ENCODE measurements around the gene MAML2.
"Not testable (repeated sequence)": the region's sequence is repeated elsewhere in the genome, so short reads cannot be mapped to it uniquely, and the experiment has no call there.

The MAML2 gene

DNA sequence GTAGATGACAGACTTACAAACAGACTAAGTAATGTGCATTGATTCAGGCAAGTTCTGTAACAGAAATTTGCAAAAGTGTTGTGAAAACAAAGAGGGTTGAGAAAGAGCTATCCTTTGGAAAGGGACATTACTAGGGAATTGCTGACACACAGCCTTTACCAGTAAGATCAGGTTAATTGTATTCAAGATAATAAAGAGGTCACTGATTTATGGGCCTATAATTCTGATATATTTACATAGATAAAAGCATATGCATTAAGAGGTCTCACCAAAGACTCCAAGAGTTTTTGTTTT is 138.7 kb downstream of the MAML2 start:
- DNase-seq = no peak

DNA sequence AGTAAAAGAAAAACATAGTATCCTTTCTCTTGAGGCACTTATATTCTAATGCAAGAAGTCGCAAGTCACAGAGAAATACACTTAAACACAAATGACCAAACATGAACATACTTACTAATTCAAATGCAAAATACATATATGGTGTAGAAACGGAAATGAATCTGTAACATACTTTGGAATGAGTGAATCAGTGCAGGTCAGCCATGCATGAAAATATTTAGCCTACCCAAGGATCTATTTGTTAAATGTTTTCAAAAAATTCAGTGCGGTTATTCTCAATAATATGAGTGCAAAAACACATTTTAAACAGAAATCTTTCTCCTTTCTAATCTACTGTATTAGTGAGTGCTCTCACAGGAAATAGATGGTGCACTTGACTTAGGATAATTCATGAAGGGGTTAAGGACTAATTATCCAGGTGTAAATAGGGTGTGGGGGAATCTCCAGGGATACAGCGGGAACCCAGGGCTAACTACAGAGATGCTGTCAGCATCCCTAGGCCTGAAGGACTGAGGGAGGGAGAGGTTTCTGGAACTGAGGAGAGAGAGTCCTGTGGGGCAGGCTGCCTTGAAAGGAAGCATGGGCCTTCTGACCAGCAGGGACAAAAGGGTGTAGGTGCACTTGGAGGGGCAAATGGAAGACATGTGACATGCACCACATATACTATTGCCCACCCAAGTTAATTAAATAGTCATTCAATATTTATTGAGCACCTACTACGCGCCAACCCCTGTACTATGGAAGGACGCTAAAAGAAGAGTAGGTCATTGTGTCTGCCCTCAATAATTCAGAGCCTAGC is 139.2 kb downstream of the MAML2 start:
- no peak for DNase-seq

DNA sequence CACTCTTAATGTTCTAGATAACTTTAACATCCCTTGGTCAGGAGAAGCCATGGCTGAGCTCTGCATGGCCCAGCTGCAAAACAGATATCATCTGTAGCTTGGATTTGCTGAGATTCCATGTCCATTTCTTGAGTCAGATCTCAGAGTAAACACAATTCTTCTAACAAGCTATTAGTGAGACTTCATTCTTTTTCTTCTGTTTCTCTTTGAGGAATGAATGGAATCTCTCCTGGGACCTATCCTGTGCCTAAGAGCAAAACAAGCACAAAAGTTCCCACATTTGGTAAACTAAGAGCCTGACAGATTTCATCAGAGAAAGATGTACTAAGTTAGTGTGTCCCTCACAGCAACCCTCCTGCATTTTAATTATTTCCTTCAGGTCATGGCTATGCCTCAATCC is 142.8 kb downstream of the MAML2 start:
- peak; percentile 87 for DNase-seq

DNA sequence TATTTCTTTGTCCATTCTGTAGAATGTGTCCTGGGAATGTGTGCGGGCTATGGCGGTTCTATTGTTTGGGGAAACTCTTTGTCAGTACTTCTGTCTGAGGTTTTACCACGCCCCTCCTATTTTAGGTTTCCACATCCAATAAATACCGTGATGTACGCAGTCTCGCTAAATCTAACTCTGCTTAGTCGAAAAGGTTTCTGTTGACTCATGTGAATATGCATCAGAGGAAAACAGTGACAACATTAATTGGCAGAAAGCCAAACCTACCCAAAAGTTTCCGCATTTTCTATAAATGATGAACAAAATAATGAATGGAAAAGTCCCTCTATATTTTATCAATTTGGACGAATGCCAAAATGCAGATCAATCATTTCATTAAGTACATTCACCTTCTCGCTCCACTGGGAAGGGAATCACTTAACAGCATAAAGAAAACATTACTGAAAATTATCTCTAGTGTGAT is 143.4 kb downstream of the MAML2 start:
- DNase-seq = peak; percentile 35

DNA sequence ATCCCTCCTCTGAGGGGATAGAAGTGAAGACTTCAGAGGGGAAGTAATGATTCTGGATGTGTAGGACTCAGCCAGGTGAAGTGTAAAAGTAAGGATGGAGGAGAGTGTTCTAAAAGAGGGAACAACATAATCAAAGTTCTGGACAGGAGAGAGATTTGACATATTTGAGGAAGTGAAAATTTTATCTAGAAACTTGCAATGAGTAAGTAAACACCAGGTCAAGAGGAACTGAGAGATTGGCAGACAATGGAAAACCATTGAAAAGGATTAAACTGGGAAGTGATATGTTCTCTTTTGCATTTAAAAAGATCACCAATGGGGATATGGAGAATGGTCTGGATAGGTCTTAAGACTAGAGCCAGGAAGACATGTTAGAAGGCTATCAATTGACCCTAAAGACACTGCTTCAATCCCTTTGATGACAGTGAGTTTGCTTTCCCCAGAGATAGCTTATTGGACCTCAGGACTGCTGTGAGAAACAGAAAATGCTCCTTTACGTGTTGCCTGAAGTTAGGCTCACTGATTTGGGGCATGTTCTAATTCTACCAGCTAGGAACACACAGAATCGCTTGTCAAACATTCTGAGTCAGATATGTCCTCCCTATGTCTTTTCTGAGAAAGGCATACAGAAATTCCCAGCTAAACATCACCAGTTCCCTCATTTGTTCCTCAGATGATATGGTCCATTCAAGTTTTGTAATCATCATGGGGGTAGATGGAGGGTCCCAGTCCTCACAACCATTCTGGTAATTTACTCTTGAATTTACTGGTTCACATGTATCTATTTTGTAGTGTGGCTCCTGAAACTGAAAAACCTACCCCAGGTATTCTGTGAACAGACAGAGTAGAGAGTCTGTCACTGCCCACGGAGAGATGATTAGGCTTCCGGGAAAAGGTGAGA is 144.9 kb downstream of the MAML2 start:
- no peak for DNase-seq

DNA sequence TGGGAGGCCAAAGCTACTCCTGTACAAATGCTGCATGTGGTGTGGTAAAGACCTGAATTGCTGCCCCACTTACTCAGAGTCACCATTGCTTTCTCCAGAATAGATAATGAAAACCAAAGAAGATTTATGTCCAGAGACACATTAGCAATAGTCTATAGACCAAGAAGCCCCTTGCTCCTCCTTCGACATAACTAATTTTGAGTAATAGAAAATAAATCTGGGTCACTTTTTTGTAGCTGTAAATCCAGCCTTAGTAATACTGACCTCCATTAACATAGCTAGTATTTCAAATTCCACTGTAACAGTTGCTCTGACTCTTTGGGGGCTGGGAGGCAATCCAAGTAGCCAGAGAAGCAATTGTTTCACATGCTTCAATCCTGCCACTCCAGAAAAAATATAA is 145.9 kb downstream of the MAML2 start:
- DNase-seq = no peak

DNA sequence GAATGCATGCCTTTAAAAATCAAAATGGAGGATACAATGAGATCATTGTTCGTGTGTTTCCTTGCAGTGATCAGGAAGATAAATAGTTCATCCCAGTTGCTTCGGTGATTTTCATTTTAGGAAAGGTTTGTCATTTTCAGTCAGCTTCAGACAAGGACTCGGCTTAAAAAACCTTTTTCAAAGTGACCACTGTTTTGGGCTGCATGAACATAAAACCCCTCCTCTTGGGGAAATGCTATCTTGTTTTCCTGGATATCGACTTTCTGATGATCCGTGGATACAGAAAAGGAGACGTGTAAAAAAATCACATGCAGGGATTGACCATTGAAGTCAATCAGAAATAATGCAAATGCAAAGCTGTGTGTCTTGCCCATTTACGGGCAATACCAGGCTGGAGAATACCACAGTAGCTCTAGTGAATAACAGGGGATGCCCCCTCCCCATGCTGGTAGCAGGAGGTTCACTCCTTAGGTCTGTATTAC is 146.8 kb downstream of the MAML2 start:
- DNase-seq = no peak

DNA sequence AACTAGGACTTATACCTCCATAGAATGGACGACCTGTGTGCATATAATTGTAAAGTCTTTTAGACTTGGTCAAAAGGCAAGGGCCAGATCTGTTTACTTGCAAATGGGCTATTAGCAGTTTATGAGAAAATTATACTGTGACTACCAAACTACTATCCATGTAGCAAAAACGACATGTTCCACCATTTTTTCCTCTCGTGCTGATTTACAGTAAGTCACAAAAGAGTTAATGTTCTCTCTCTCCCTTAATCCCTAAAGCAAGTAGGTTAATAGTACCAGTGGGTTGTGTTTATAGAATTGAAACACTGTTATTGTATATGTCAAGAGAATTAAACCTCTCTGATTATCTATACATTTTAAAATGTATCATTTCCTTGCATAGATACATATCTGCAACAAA is 147.3 kb downstream of the MAML2 start:
- no peak for DNase-seq

DNA sequence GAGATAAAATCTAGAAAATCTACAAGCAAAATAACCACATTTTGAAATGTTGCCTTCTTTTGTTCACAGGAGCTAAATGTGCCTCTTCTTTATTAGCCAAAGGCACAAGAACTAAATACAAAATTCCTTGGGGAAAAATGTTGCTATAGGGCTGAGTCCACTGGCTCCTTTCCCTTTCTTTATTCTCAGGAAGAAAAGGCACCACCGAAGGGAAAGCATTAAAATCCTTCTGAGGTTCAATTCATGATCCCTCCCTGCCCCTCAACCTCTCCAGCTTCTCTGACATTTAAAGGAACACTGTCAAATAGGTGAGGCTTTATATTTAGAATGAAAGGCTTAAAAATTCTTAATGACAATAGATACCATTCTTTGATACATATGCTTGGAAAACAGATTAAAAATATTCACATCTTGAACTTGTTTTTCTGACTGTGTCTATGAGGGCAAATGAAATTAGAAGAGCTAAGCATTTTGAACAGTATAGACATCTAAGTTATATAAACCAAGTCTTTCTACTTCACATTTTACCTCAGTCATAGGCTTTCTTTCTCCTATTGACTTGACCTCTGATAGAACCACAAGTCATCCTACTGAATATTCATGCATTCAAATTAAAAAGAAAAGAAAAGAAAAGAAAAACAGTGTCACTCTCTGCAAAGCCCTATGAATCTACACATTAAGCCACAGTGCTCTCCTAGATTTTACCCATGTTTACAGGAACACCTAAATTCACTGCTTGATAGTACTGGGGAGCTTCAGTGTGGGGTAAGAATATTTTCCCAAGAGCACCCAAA is 148.2 kb downstream of the MAML2 start:
- no peak for DNase-seq

DNA sequence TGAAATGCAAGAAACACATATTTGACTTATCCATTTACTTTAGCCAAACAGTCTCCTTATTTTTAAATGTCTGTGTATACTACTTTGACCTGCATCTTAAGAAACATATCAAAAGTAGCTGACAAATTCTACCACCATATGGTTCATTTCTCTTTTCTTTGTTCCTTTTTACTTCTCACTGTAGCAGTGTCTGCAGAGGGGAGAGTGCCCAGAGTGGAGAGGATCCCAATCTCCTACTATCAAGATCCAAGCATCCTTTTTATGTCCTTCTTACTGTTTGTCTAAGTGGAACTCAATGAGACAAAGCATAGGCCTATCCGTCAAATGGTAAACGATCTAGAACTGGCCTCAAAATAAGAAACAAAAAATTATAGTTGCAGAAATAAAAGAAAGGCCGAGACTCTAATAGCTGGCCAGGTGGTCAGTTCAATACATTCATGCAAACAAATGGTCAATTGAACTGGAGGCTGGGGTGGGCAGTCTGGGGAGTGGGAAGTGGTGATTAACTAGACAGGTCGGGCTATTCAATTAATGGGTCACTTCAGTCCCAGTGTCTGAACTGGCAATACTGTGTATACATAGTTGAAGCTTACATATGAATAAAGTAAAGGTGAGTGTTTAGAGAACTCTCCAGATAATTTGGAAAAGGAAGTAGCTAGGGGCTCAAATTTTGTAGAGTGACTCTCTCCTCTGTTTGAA is 149.1 kb downstream of the MAML2 start:
- DNase-seq = no peak

DNA sequence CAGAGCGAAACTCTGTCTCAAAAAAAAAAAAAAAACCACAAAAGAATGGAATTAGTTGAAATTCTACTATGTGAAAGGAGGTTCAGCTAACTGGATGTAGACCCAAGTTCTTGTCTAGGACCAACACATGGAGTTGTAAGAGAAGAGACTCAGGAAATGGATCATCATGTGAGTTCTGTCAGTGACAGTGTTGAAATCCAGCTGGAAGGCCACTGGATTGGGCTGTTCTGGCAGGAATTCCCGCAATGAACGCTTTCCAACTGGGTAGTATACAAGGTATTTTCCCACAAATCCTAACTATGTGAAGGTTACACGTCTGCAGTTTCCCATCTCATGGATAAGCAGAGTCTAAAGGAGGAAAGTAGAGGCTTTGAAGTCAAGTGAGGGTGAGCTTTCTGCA is 151.2 kb downstream of the MAML2 start:
- no peak for DNase-seq

DNA sequence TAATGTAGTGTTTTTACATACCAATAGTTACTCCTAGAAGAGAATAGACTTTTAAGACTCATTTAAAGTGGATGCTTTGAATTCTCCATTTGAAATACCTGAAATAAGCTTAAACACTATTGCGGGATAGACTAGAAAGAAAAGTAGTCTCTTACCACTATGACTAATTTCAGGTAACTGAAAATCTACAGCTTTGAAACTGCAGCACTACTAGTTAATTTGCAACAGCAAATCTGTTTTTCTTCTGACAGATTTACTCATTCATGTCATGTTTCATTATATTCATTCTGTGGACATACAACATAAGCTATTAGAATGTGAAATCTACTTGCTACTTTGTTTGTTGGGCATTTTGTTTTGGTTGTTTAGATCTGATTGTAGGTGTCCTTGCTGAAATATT is 153.6 kb downstream of the MAML2 start:
- DNase-seq = no peak

DNA sequence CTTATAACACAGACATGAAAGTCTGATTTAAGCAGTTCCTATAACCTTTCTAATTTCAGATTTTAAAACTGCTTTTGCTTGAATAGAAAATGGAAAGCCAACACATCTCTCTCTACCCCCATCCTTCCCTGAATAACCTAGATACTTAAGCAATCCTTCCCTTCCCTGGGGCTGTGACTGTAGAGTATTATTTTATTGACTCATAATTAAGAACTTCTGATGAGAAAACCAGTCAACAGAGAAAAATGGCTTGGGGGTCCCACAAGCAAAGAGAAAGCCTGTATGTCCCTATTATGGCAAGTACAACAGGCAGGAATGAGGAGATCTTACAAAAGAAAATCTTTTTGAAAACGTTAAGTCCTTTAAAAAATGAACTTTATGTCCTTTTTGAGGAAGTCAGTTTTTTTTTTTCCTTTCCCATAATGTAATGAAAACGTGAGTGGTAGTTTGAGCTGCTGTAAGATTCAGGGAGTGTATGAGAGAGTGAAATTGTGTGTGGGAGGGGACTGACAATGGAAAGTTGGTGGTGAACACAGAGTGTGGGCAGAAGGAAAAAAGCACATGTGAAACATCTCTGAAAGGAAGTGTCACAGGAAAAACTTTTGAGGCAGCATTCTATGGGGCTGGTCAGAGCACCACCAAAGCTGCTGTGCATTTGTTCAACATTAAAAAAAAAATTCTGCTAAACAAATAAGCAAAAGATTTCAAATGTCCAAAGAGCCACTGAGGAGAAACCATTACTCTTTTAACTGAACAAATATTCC is 154.6 kb downstream of the MAML2 start:
- DNase-seq = peak; percentile 91

DNA sequence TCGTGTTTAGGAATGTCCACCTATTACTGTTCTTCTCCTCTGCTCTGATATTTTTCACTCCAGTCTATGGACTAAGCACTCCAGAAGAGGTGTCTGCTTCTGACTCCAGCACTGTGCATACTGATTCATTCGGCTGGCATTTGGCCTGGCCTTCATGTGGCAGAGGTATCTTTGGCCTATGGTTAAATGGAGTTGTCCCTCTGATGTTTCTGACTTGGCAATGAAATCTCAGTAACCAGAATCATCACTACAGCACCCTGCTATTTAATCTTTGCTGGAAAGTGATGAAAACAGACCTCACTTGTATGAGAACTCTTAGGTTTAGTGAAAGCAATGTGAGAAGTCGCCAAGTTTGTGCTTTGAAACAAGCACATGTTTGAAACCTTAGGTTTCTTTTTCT is 155.2 kb downstream of the MAML2 start:
- peak; percentile 95 for DNase-seq

DNA sequence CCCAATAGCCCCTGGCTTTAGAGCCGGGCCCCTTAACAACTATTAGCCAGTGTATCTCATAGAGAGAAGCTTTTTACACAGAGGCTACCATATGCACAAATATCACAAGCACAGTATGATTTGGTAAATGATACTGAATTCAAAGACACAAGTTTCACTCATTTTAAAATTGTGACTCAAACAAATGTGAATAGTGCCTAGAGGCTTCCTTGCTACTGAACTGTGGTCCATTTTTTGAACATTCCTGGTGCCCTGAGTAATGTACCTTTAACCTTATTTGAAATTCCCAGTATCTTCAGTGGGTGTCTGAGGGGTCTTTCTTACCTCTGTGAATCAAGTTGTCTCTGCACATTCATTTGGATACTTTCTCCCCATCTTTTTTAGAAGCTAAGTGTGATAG is 156.2 kb downstream of the MAML2 start:
- peak; percentile 54 for DNase-seq

DNA sequence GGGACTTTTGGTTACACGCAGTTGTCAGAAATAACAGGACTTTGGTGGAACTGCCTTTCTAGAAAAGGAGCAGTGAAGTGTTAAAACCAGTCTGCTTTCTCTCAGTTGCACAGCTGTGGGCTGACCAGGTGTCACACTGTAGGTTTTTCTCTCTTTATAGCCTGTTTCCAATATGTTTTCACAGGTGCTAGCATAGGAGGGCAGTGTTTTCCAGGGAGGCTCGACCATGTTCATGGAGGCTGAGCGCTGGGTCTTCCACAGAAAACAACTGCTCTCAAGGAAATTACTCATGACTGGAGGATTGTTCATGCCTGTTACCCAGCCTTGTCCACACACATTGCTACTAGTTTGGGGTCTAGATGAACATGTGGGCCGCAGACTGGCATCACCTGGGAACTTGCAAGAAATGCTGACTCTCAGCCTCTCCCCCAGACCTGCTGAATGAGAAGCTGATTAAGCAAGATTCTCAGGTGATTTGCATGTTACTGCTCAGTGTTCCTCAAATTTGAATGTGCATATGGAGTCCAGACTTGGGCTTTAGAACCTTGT is 157.7 kb downstream of the MAML2 start:
- no peak for DNase-seq

DNA sequence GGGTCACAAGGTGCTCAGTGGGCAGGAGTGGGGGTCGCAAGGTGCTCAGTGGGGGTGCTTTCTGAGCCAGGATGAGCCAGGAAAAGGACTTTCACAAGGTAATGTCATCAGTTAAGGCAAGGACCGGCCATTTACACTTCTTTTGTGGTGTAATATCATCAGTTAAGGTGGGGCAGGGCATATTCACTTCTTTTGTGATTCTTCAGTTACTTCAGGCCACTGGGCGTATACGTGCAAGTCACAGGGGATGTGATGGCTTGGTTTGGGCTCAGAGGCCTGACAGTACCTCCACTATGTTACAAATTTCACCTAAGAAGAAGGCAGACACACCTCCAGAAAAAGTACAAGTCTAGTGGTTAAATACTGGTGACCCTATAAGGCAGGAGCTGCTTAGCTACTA is 162.1 kb downstream of the MAML2 start:
- DNase-seq = not testable (repeated sequence)

DNA sequence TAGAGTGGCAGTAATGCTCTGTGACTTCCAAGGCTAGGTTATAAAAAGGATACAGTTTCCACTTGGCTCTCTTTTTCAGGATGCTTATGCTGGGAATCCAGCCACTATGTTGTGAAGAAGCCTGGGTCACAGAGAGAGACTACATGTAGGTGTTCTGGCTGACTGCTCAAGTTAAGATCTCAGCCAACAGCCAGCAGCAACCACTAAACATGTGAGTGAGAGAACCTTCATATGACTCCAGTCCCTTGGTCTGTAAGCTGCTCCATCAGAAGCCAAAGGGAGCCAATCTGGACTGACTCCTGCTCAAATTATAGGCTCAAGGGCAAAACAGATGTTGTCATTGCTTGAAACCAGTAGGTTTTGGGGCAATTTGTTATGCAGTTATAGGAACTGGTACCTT is 162.7 kb downstream of the MAML2 start:
- DNase-seq = no peak

DNA sequence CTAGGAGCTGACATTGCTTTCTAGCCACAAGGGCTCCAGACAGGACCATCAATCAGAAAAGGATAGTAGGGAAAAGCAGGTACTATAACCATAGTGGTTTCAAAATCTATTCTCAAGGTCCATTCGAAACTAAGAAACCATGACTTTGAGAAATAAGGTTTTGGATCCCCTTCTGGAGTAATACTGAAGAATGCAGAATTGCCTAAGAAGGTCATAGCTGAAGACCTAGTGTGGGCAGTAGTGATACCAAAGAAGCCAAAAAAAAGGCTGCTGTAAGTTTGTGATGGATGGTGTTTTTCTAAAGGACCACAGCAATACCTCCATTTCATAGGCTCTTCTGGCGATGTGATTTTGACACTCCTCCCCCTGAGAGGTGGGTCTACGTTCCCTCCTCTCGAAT is 163.1 kb downstream of the MAML2 start:
- DNase-seq = no peak

DNA sequence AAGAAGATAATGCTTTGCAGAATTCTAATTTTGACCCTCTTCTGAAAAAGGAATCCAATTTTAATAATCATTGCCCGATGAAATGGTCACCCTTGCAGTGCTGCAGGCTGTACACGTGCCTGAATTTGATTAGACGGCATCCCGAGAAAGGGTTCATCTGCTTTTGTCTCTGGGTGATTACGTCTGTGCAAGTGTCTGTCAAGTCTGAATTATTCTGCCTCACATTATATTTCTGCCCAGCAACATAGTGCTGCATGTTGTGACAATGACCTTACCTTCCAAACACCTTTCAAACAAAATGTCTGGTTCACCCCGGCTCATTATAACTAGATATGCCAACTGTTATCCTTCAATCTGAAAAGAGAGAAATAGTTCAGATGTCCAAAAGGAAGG is 164.1 kb downstream of the MAML2 start:
- DNase-seq = no peak

DNA sequence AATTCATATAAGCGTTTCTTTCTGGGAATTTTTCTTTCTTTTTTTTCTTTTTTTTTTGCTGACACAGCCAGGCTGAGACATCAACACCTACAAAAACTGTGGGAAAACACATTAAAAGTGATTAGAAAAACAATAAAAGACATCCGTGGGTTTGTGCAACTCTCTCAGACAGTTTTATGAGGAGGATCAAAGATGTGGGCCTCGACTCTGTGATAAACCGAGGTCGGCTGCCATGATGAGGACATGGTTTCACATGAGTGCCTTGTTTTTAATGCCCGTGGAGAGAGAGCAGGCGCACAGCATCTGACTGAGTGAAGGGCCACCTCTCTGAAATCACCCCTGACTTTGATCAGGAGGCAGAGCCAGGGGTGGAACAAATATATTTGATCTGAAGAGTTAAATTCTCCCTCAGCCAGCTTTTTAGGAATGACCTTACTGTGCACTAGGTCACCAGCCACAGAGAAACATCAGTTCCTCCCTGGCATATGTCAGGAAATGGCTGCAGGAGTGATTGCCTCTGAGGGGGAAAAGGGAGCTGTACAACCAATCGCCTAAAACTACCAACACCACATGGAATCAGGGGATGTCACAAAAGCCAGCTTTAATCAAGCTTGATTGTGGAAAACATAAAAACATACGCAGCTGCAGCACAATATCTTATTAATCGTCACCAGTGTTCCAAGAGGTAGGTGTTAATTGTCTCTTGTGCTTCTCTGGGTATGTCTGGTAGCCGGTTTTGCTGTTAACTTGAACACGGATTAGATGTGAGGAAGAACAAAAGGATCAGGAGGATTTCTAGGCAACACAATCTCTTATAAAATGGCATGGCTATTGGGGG is 164.7 kb downstream of the MAML2 start:
- no peak for DNase-seq
